ENCODE measurements around the gene TBCC.

DNA sequence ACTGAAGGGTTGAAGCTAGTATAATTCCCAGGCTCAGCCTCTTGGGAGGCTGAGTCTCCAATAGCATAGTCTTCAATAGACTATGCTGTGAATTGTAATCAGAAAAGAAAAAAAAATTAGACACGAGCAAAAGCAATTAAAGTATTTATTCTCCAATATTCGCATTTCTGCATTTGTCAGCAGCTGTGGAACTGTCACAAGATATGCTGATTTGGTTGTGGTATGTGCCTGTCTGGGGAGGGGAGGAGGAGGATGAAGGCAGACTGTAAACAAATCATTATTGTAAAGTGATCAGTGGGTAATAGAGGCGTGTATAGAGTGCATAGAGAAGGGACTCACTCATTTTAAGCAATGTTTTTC lies 25.8 kb upstream of the TBCC start:
- TF ChIP-seq GABPA (IDR thresholded peaks at IDR 0.05; ENCODE audit: low read depth), result no peak
- TF ChIP-seq HDAC6 (IDR thresholded peaks at IDR 0.05; ENCODE audit: unreplicated experiment), result no peak
- no peak for TF ChIP-seq ZNF207 (IDR thresholded peaks at IDR 0.05; ENCODE audit: borderline replicate concordance)
- TF ChIP-seq YY1 (IDR thresholded peaks at IDR 0.05; ENCODE audit: low read depth, low read length), result no peak
- no peak for TF ChIP-seq CTCF (IDR thresholded peaks at IDR 0.05 in 2 of 3, conservative IDR thresholded peaks at IDR 0.05 in 1 of 3; ENCODE audit: control insufficient read depth in 2 of 3, extremely low read depth in 1 of 3, insufficient read depth in 1 of 3, low read depth in 3 of 3, low read length in 3 of 3)
- no peak for TF ChIP-seq ETV6 (conservative IDR thresholded peaks at IDR 0.05 in 1 of 2, IDR thresholded peaks at IDR 0.05 in 1 of 2; ENCODE audit: borderline replicate concordance in 1 of 2, low read depth in 1 of 2)
- TF ChIP-seq EP300 (IDR thresholded peaks at IDR 0.05; ENCODE audit: borderline replicate concordance in 1 of 2, control insufficient read depth in 1 of 2, low read depth in 2 of 2, low read length in 2 of 2), result no peak
- TF ChIP-seq SP1 (IDR thresholded peaks at IDR 0.05; ENCODE audit: low read depth, low read length), result no peak
- no peak for TF ChIP-seq JUND (IDR thresholded peaks at IDR 0.05; ENCODE audit: low read depth, low read length)
- no peak for TF ChIP-seq ZZZ3 (IDR thresholded peaks at IDR 0.05; ENCODE audit: control insufficient read depth, insufficient read length, low read depth)
- TF ChIP-seq RAD21 (IDR thresholded peaks at IDR 0.05; ENCODE audit: insufficient read depth, low read depth, low read length), result no peak
- peak; percentile 61; the same call in 1 of the 2 replicates for TF ChIP-seq PKNOX1 (IDR thresholded peaks at IDR 0.05)
